NCI-H345 treated with DMSO at 0.1 percent for 48 hours (cell line): ENCODE measurements around the gene MPC1.
"Not testable (repeated sequence)": the region's sequence is repeated elsewhere in the genome, so short reads cannot be mapped to it uniquely, and the experiment has no call there.

Experiments used
- DNase-seq: peaks from one replicate; lab custom pipeline; 2025; ENCODE audit not compliant: unreplicated experiment; lab: John Stamatoyannopoulos, UW

MPC1 gene

GRCh38 chr6:166382500-166382932, 224 bp downstream of the MPC1 start:
- DNase-seq, result no peak

- DNase-seq, result peak; percentile 62
Measured at GRCh38 chr6:166381733-166382499, 824 bp downstream of the MPC1 start.

GRCh38 chr6:166381381-166381732, 1.4 kb downstream of the MPC1 start:
- no peak for DNase-seq

- no peak for DNase-seq
Measured at GRCh38 chr6:166379800-166380199, 2.9 kb downstream of the MPC1 start.

- DNase-seq, result no peak
Measured at GRCh38 chr6:166379103-166379586, 3.6 kb downstream of the MPC1 start.

- no peak for DNase-seq
Measured at GRCh38 chr6:166377721-166378120, 5.0 kb downstream of the MPC1 start.

GRCh38 chr6:166375013-166375412, 7.7 kb downstream of the MPC1 start:
- no peak for DNase-seq

GRCh38 chr6:166370489-166370888, 12.3 kb downstream of the MPC1 start:
- DNase-seq, result no peak

GRCh38 chr6:166369782-166370181, 13.0 kb downstream of the MPC1 start:
- DNase-seq, result no peak

- DNase-seq, result no peak
Measured at GRCh38 chr6:166366921-166367320, 15.8 kb downstream of the MPC1 start.

GRCh38 chr6:166365806-166366205, 16.9 kb downstream of the MPC1 start:
- DNase-seq, result no peak

- no peak for DNase-seq
Measured at GRCh38 chr6:166365221-166365620, 17.5 kb downstream of the MPC1 start.

GRCh38 chr6:166364456-166364855, 18.3 kb downstream of the MPC1 start:
- no peak for DNase-seq

GRCh38 chr6:166362427-166362826, 20.3 kb downstream of the MPC1 start:
- not testable (repeated sequence) for DNase-seq

GRCh38 chr6:166361077-166361429, 21.7 kb downstream of the MPC1 start:
- DNase-seq, result no peak

- no peak for DNase-seq
Measured at GRCh38 chr6:166360243-166361076, 22.3 kb downstream of the MPC1 start.

GRCh38 chr6:166355552-166355951, 27.2 kb downstream of the MPC1 start:
- DNase-seq, result no peak

GRCh38 chr6:166354965-166355364, 27.8 kb downstream of the MPC1 start:
- no peak for DNase-seq

GRCh38 chr6:166354143-166354542, 28.6 kb downstream of the MPC1 start:
- DNase-seq, result no peak

- DNase-seq, result no peak
Measured at GRCh38 chr6:166353507-166353906, 29.2 kb downstream of the MPC1 start.

- no peak for DNase-seq
Measured at GRCh38 chr6:166352923-166353322, 29.8 kb downstream of the MPC1 start.

GRCh38 chr6:166351715-166352285, 30.9 kb downstream of the MPC1 start:
- peak; percentile 7 for DNase-seq
